GM06990 (cell line): ENCODE data around the gene PHLDB2.

Source experiments
- DNase-seq: peaks from one replicate; pipeline ENCODE4 v3.0.0-alpha.2; 2011; ENCODE audit not compliant: insufficient read length; ENCODE audit errors: extremely low read depth
- H3K27me3 ChIP-seq: replicated peaks from 2 replicates; pipeline ENCODE4 v1.6.0; 2011; ENCODE audit warnings: low read length; ENCODE audit not compliant: control insufficient read depth, insufficient read depth
- H3K36me3 ChIP-seq: 2 replicates; pipeline ENCODE4 v1.5.1; 2011; ENCODE audit warnings: low read length; ENCODE audit not compliant: control insufficient read depth, insufficient read depth
- H3K4me3 ChIP-seq: replicated peaks from 2 replicates; pipeline ENCODE4 v1.5.1; 2011; ENCODE audit warnings: low read depth, mild to moderate bottlenecking, control low read depth, low read length
- TF ChIP-seq, protein P1 (sequence below): IDR thresholded peaks from 2 replicates; pipeline ENCODE4 v1.5.1; 2011; ENCODE audit warnings: low read length, control low read depth, mild to moderate bottlenecking, inconsistent platforms; ENCODE audit not compliant: insufficient read depth, poor library complexity, severe bottlenecking

PHLDB2 gene

DNA sequence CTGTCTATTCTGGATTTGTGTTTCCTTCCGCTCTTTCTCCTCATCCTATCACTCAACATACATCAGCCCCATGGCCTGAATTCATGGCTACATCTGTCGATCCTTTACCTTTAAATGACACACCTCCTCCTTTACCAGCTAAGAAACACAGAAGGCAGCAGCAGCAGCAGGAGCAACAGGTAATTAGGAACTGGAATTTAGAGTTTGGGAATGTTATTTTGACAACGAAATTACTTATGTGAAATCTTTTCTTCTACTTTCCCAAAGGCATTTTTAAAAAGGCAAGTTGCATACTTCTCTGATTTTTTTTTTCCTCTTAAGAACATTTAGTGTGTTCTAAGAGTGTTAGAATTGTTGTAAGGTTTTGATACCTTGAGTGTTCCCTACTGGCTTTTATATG lies 90.6 kb downstream of the PHLDB2 start:
- no peak for DNase-seq
- TF ChIP-seq, protein P1, sequence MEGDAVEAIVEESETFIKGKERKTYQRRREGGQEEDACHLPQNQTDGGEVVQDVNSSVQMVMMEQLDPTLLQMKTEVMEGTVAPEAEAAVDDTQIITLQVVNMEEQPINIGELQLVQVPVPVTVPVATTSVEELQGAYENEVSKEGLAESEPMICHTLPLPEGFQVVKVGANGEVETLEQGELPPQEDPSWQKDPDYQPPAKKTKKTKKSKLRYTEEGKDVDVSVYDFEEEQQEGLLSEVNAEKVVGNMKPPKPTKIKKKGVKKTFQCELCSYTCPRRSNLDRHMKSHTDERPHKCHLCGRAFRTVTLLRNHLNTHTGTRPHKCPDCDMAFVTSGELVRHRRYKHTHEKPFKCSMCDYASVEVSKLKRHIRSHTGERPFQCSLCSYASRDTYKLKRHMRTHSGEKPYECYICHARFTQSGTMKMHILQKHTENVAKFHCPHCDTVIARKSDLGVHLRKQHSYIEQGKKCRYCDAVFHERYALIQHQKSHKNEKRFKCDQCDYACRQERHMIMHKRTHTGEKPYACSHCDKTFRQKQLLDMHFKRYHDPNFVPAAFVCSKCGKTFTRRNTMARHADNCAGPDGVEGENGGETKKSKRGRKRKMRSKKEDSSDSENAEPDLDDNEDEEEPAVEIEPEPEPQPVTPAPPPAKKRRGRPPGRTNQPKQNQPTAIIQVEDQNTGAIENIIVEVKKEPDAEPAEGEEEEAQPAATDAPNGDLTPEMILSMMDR, result no peak
- H3K4me3 ChIP-seq, result no peak overlapping the region
- no peaks in the 10 kb centered on the region for H3K27me3 ChIP-seq
- H3K36me3 ChIP-seq, result no peaks in the 10 kb centered on the region

DNA sequence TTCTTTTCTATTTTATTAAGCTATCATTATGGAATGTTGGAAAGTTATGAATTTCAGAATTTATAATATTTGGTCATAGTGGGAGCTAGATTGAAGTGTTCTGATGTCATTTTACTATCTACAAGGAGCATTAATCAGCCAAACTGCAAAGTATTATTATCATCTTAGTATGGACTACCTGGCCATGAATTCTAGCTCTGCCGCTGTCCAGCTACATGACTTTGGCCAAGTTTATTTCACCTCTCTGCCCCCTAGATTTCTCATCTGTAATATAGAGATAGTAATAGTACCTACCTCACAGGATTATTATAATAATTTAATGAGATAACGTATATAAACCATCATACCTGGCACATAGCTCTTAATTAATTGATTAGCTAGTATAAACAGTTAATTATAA lies 92.0 kb downstream of the PHLDB2 start:
- no peak for DNase-seq
- no peak overlapping the region for H3K4me3 ChIP-seq
- TF ChIP-seq, protein P1, result no peak
- no peaks in the 10 kb centered on the region for H3K36me3 ChIP-seq
- no peaks in the 10 kb centered on the region for H3K27me3 ChIP-seq

DNA sequence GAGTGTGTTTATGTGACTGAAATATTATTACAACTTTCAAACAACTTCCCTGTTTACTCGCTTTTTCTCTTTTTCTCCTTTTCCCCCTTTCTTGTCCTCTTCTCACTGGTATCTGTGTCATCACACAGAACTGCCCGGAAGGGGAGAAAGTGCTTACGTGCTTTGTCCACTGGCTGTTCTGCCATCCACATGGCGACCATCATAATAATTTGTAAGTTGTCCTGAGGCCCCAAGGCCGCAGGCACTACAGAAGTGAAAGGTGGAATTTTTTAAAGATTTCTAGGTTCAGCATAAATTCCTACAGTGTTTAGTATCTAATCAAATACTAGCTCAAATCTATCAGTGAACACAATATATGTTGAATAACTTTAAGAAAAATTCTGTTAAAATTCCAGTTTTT lies 93.0 kb downstream of the PHLDB2 start:
- no peak for DNase-seq
- TF ChIP-seq, protein P1, result no peak
- Histone ChIP-seq H3K27me3 (no peaks in the 10 kb centered on the region), H3K36me3 (no peaks in the 10 kb centered on the region), H3K4me3 (no peak overlapping the region)

DNA sequence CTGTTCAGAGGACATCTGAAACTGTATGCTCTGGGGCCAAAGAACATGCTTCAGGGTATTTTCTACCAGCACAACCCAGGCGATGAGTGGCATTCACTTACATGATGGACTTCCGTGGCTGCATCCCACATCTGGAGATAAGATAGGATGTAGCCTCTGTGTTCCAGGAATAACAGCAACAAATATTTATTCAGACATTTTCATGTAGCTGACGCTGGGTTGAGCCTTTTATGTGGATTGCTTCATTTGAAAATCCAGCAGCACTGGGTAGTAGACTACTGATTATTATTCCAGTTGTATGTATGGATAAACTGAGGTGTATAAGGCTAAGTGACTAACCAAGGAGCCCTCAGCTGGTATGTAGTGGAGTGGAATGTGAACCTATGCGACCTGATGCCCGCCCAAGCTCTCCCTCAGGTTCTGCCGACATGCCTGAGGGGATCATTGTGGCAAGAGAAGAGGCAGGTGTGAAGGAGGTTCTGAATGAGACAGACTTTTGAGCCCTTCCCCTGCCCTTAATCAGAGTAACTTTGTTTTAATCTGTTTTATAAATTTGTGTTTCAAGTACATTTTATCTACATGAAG lies 93.9 kb downstream of the PHLDB2 start:
- H3K4me3 ChIP-seq, result no peak overlapping the region
- H3K36me3 ChIP-seq, result no peaks in the 10 kb centered on the region
- DNase-seq, result no peak
- TF ChIP-seq, protein P1, result no peak
- no peaks in the 10 kb centered on the region for H3K27me3 ChIP-seq

DNA sequence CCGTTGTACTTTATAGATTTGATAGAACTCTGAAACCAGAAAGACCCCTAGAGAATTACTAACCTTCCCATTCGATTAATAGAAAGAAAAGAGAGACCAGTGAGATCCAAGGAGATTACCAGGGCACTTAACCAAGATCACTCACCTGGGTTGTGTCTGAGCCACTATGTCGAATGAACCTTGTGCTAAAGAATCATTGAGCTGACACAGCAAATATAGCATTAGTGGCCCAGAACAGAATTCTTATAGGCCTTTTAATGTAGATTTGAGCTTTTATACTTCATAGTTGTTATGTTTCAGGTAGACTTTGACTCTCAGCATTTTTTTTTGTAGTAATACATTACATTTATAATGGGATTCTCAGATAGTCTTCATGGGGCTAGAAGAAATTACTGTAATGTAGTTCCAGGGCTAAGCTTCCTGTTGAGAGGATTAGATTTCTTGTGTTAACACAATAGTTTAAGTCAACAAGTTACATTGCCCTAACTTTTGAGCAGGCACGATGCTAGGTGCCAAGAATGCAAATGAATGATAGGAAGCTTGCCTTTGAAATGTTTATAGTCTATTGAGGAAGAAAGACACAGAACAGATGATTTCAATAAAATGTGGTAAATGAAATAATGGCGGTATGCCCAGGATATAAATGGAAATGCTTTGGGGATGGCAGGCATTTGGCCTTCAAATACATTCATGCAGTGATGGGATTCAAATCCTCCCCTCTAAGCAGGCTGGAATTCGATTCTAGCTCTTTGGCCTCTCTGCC lies 95.3 kb downstream of the PHLDB2 start:
- no peak for DNase-seq
- Histone ChIP-seq H3K4me3 (no peak overlapping the region), H3K36me3 (no peaks in the 10 kb centered on the region), H3K27me3 (no peaks in the 10 kb centered on the region)
- TF ChIP-seq, protein P1, result no peak
